SKM-1 treated with dmso at 0.1 percent for 144 hours (cell line): ENCODE data around the gene GSK3B.

ENCODE experiments used
- DNase-seq: peaks from one replicate; lab custom pipeline; 2025; ENCODE audit not compliant: unreplicated experiment; lab: John Stamatoyannopoulos, UW

The GSK3B gene

DNA sequence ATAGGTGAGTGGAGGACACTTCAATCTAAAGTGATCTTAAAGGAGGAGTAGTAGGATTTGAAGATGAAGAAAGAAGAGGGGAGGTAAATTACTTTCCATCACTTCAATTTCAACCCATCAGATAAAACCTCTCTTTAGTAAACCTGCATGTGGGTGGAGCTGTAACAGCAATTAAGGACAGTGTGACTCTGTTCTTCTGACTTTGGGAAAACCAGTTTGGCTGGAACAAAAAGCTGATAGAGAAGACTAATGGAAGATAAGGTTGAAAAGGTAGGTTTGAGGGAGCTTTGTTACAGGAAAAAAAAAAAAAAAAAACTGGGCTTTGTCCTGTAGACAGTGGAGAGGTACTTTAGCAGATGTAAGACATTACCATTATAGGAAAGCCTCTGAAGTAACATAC is 4.5 kb upstream of the GSK3B start:
- DNase-seq: no peak

DNA sequence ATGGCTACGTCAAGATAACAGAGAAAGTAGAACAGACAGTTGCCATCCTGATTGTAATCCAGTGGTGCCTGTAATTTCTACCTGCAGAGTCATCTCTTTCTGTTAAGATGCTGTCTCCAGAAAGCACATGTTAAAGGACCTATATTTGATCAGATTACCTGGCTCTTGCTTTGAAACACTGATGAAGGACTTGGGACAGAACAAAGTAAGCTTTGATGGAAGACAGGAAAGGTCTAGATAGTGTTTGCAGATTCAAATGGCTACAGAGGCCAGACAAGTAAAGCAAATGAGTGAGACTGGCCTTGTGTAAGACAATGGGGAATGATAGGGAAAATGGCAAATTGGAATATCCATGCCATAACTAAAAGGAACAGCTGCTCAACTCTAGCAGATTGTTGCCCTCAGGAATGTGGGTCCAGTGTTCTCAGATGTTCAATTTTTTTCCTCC is 1.8 kb upstream of the GSK3B start:
- no peak for DNase-seq

- DNase-seq: peak; percentile 75
Measured at GRCh38 chr3:120095226-120095978, 1.2 kb upstream of the GSK3B start.

DNA sequence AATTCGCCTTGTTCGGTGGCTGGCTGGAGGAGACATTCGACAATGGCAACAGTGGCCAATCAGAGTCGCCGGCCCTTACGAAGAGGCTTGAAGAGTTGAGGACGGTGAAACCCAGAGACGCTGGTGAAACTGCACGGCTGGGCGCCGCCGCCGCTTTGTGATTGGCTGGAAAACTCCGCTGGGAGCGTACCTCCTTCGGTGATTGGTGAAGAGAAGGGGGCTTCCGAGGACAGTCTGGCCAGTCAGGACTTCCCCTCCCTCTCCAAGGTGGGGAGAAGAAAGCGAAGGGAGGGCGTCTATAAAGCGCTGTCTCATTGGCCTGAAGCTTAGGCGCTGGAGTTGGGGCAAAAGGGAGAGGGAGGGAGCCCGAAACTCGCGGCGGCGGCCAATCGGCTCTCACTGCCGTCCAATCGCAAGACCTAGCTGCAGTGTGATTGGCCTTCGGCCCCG is 554 bp upstream of the GSK3B start:
- DNase-seq: peak; percentile 100

GRCh38 chr3:120093119-120093910 is 932 bp downstream of the GSK3B start:
- DNase-seq: peak; percentile 41

GRCh38 chr3:120092474-120092873 is 1.8 kb downstream of the GSK3B start:
- DNase-seq: no peak

- no peak for DNase-seq
Measured at GRCh38 chr3:120090422-120090821, 3.8 kb downstream of the GSK3B start.

DNA sequence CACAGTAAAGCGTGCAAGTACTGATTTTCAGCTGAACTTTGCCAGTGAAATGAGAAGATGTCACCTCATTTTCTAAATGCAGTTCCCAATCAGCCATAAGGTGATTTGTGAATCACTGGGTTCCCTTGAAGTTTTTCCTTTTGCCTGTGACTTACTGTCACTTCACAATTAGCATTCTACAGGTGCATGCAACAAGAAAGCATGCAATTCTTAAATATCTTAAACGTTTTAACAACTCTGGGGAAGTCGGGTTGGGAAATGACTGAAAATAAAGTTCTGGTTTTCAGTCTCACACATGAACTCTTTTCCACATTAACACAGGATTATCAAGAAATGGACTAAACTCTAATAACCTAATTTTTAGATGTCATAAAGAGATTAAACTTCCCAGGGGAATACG is 5.2 kb downstream of the GSK3B start:
- DNase-seq: no peak

GRCh38 chr3:120088622-120089021 is 5.6 kb downstream of the GSK3B start:
- no peak for DNase-seq

GRCh38 chr3:120081719-120082118 is 12.5 kb downstream of the GSK3B start:
- DNase-seq: no peak

- DNase-seq: no peak
Measured at GRCh38 chr3:120080836-120081235, 13.4 kb downstream of the GSK3B start.

DNA sequence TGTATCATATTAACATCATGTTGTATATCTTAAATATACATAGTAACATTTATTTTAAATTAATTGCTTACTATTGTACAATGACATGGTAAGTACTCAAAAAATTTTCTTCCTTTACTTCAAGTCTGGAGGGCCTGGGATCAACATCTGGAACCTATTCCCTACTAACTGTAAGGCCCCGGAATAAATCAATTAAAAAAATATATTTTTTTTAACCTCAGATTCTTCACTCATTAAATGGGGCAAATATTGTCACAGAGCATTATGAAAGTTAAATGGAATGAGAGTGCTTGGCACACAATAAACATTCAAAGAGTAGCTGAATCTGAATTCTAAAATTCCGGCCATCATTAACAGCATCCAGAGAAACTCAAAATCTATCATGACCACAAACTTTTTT is 16.5 kb downstream of the GSK3B start:
- no peak for DNase-seq

DNA sequence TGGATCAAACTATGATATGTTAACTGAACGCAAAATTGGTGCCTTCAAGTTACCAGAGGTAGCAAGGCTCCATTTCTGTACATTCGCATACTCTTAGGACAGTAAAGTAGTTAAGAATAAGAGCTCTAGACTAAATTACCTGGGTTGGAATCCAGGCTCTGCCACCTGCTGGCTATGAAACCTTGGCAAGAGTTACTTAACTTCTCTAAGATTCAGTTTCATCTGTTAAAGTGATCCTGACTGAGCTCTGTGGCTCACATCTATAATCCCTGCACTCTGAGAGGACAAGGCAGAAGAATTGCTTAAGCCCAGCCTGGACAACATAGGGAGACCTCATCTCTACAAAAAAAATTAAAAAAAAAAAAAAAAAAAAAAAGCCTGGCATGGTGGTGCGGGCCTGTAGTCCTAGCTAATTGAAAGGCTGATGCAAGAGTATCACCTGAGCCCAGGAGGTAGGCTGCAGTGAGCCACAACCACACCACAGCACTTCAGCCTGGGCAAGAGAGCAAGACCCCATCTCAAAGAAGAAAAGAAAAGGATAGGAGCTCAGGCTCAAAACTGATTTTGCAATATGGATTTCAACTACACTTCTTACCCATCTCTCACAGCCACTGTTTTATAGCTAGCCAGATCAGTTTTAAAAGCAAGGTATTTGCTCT is 21.3 kb downstream of the GSK3B start:
- DNase-seq: no peak

- no peak for DNase-seq
Measured at GRCh38 chr3:120071259-120071658, 23.0 kb downstream of the GSK3B start.

DNA sequence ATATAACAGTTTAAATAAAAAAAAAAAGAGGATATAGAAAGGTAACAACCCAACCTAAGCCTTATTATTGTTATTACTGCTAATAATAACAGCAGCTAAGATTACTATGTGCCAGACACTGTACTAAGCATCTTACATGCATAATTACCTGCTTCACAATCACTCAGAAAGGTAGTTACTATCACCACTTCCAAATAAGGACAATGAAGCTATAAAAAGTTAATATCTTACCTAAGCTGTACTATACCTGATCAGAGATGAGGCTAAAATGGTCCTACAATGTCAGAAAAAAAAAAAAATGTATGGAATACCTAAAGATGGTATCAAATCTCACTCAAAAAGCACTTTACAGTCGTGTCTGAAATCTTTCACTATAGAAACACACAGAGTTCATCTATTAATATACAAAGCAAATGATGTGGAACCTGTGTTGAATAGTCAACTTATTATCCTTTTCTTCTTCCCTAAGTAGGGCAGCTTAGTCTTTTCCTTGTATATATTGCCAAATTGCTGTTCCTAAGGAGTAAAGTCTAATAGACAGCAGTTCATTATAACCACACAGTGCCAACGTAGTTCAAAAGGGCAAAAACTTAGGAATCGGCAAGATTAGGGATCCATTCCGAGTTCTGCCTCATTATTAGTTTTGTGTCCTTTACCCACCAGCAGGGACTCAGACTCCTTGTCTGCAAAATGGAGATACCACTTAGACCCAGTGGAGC is 23.8 kb downstream of the GSK3B start:
- no peak for DNase-seq

DNA sequence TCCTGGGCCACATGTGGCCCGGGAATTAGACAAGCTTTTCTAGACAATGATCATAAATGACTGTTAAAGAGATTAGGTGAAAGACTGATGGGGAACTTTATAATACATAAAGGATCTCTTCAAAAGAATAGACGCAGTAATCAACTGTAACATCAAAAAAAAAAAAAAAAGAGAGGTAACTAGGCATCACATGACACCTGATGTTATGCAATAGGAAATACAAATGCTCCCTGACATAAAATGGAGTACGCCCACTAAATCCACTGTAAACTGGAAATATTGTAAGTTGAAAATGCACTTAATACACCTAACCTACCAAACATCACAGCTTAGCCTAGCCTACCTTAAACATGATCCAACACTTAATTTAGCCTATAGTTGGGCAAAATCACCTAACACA is 27.2 kb downstream of the GSK3B start:
- no peak for DNase-seq

DNA sequence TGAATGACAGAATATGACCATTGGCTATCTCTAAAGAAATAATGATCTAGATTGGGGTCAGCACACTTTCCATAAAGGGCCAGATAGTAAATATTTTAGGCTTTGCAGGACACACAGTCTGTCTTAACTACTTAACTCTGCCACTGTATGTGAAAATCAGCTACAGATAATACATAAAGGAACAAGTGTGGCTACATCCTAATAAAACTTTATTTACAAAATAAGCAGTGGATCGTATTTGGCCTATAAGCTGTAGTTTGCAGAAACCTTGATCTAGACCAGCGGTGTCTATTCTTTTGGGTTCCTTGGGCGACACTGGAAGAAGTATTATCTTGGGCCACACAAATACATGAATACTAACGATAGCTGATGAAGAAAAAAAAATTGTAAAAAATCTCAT is 27.6 kb downstream of the GSK3B start:
- no peak for DNase-seq

DNA sequence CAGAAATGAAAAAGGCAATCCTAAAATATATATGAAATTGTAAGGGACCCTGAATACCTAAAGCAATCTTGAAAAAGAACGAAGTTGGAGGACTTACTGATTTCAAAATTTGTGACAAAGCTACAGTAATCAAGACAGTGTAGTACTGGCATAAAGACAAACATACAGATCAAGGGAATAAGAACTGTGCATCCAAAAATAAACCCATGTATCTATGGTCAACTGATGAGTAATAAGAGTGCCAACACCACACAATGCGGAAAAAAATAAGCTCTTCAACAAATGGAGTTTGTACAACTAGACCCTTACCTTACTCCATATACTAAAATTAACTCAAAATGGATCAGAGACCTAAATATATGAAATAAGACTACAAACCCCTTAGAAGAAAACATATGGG is 29.6 kb downstream of the GSK3B start:
- no peak for DNase-seq

DNA sequence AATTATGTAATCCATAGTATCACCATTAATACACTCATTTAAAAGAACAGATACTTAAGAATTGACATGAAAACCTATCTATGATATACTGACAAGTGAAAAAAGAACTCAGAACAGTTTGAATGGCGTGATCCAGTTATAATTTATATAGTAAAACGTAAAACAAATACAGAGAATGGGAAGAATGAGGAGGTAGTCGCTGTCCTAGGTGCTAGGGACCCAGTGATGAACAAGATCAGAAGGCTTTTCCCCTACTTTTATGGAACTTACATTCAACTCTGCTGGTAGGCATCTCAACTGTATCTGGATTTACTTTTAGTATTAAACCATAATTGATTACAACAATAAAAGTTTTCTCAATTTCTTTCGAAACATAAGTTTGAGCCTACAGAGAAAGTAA is 31.8 kb downstream of the GSK3B start:
- DNase-seq: no peak

DNA sequence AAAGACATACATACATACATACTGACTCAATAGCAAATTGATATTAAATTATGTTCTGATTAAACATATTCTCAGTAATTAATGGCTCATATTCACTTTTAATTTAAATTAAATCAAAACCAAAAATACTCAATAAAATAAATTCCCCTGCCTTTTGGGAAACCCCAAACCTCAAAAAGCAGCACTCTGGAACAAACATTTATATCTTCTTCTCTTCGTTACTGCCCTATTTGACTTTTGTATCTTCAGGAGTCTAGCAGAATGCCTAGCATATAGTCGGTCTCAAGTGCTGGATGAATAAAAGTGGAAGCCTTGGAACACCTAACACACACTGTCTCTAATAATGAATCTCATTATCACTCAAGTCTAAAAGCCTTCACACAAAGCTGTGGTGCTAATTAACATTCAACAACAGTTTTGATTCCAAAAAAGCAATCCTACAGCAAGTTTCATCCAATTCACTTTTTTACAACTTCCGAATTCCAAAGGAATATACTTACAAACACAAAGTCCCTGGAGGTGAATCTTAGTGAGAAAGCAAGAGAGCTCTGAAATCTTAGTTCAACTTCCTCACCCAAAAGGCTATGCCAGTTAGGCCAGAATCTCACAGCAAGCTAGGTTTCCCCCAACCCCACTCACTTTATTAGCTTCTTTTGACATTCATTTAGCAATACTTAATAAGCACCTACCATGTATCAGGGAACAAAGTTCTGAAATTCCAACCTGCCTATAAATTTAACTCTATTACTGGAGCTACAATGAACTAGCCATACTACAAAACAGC is 35.0 kb downstream of the GSK3B start:
- no peak for DNase-seq
